Measurements from ENCODE around the gene MRPS6. TPM values are rescaled to one million over a fixed set of nuclear protein-coding genes. Genes with fewer than 3 reads are reported as not detected.
A peak's percentile ranks its signal among the peaks of the same experiment; 100 is the strongest.

The MRPS6 gene
- total RNA-seq, 2 donors from 2014 or later = 27.9 to 30.9 TPM

GRCh38 chr21:34166468-34166867 lies 93.1 kb downstream of the MRPS6 start:
- Histone ChIP-seq H3K27me3 (replicated peaks; ENCODE audit: insufficient read depth) (no peaks in the 10 kb centered on the region), H3K4me1 (ENCODE audit: control insufficient read depth in 1 of 2, low read depth in 2 of 2) (peaks cover 0 to 20% of the 10 kb centered on the region in 2 donors), H3K27ac (no peak overlapping the region), H3K9me3 (peaks cover 40% of the 10 kb centered on the region), H3K4me3 (no peak overlapping the region), H3K36me3 (peaks cover 24% of the 10 kb centered on the region)
- TF ChIP-seq CTCF (IDR thresholded peaks at IDR 0.05) = no peak
- ATAC-seq (ENCODE audit: insufficient number of reproducible peaks, low FRiP score, low read depth) (no peak), DNase-seq (ENCODE audit: low spot score) (no peak)

DNA sequence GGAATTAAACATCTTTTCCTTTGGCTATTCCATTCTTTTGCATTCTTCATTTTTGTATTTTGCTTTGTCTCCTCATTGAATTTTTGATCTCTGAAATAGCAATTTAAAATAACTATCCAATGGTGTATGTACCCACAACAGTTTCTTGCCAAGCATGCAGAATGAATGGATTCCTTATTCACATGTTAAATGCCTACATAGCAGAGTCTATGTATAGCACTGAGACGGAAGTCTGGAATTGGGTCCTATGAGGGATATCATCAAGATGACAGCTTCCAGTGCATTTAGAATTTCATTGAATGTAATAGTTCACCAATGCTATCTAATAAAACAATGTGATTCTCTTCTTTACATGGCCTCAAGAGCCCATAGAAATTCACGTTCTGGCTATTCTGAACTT lies 97.5 kb downstream of the MRPS6 start:
- TF ChIP-seq CTCF (IDR thresholded peaks at IDR 0.05) = no peak
- no peak for DNase-seq (ENCODE audit: low spot score)
- Histone ChIP-seq H3K27me3 (replicated peaks; ENCODE audit: insufficient read depth) (no peaks in the 10 kb centered on the region), H3K9me3 (peaks cover 22% of the 10 kb centered on the region), H3K27ac (no peak overlapping the region), H3K36me3 (peaks cover 17% of the 10 kb centered on the region), H3K4me1 (ENCODE audit: control insufficient read depth in 1 of 2, low read depth in 2 of 2) (no peaks in the 10 kb centered on the region), H3K4me3 (no peak overlapping the region)
- no peak for ATAC-seq (ENCODE audit: insufficient number of reproducible peaks, low FRiP score, low read depth)

GRCh38 chr21:34174470-34174869 lies 101.1 kb downstream of the MRPS6 start:
- H3K27ac ChIP-seq = no peak overlapping the region
- H3K27me3 ChIP-seq (replicated peaks; ENCODE audit: insufficient read depth) = no peaks in the 10 kb centered on the region
- no peaks in the 10 kb centered on the region for H3K36me3 ChIP-seq
- ATAC-seq (ENCODE audit: insufficient number of reproducible peaks, low FRiP score, low read depth) (no peak), DNase-seq (ENCODE audit: low spot score) (no peak)
- no peak for TF ChIP-seq CTCF (IDR thresholded peaks at IDR 0.05)
- H3K4me1 ChIP-seq (ENCODE audit: control insufficient read depth in 1 of 2, low read depth in 2 of 2) = peaks cover 0 to 11% of the 10 kb centered on the region in 2 donors
- H3K9me3 ChIP-seq = no peaks in the 10 kb centered on the region
- no peak overlapping the region for H3K4me3 ChIP-seq

GRCh38 chr21:34176448-34176847 lies 103.1 kb downstream of the MRPS6 start:
- H3K9me3 ChIP-seq = no peaks in the 10 kb centered on the region
- H3K36me3 ChIP-seq = no peaks in the 10 kb centered on the region
- ATAC-seq (ENCODE audit: insufficient number of reproducible peaks, low FRiP score, low read depth) (no peak), DNase-seq (ENCODE audit: low spot score) (no peak)
- no peak overlapping the region for H3K27ac ChIP-seq
- no peak for TF ChIP-seq CTCF (IDR thresholded peaks at IDR 0.05)
- H3K27me3 ChIP-seq (replicated peaks; ENCODE audit: insufficient read depth) = no peaks in the 10 kb centered on the region
- peaks cover 4 to 26% of the 10 kb centered on the region in 2 donors for H3K4me1 ChIP-seq (ENCODE audit: control insufficient read depth in 1 of 2, low read depth in 2 of 2)
- H3K4me3 ChIP-seq = no peak overlapping the region

- DNase-seq (ENCODE audit: low spot score) (no peak), ATAC-seq (ENCODE audit: insufficient number of reproducible peaks, low FRiP score, low read depth) (no peak)
- peak overlapping the region; percentile 81 to 88 for H3K27ac ChIP-seq
- no peaks in the 10 kb centered on the region for H3K27me3 ChIP-seq (replicated peaks; ENCODE audit: insufficient read depth)
- H3K4me3 ChIP-seq = no peak overlapping the region
- no peaks in the 10 kb centered on the region for H3K36me3 ChIP-seq
- no peak for TF ChIP-seq CTCF (IDR thresholded peaks at IDR 0.05)
- peaks cover 11 to 39% of the 10 kb centered on the region in 2 donors for H3K4me1 ChIP-seq (ENCODE audit: control insufficient read depth in 1 of 2, low read depth in 2 of 2)
- no peaks in the 10 kb centered on the region for H3K9me3 ChIP-seq
These were observed 104.7 kb downstream of the MRPS6 start for GRCh38 chr21:34177919-34178567.

Measured in thoracic aorta (tissue), 2 donors.